IMR-90 (cell line): Measurements from ENCODE around the gene RET. TPM values are rescaled to one million over a fixed set of nuclear protein-coding genes. Genes with fewer than 3 reads are reported as not detected.

Experiments
- ATAC-seq: fragments of 200-7000 bp; cut with Tn5 transposase; 2 replicates; pipeline ENCODE4 v1.9.1; 2020; ENCODE audit warnings: low read depth, mild to moderate bottlenecking, moderate library complexity
- BruUV-seq: library from RNA; stranded (reverse); fragments of 400-500 nt; replicated peaks from 2 replicates; lab custom pipeline; 2021; lab: Mats Ljungman, UMichigan
- CTCF ChIA-PET: fragments of 300-600 bp; formaldehyde crosslinking; extraction: SDS; loops from one replicate; lab custom pipeline; 2021; ENCODE audit warnings: antibody characterized with exemption; lab: Yijun Ruan, JAX
- POLR2A ChIA-PET: fragments of 300-600 bp; sonication (Branson Sonifier 250); formaldehyde crosslinking; loops from one replicate; lab custom pipeline; 2022; ENCODE audit warnings: antibody characterized with exemption; ENCODE audit not compliant: unreplicated experiment; lab: Charles Lee
- DNase-seq: peaks from one replicate; pipeline ENCODE4 v3.0.0; 2013
- H2AFZ ChIP-seq: replicated peaks from 2 replicates; pipeline ENCODE3; 2013; ENCODE audit warnings: low read length, mild to moderate bottlenecking; ENCODE audit not compliant: poor library complexity
- H2AK5ac ChIP-seq: 2 replicates; pipeline ENCODE4 v1.6.1; 2013; ENCODE audit warnings: low read depth, low read length, inconsistent platforms
- H2AK9ac ChIP-seq: replicated peaks from 2 replicates; pipeline ENCODE3; 2013; ENCODE audit warnings: mild to moderate bottlenecking, low read depth, low read length, moderate library complexity; ENCODE audit not compliant: poor library complexity
- H2BK120ac ChIP-seq: 2 replicates; pipeline ENCODE4 v1.6.1; 2013; ENCODE audit warnings: low read depth, low read length, inconsistent platforms
- H2BK15ac ChIP-seq: 3 replicates; pipeline ENCODE4 v1.6.1; 2013; ENCODE audit warnings: low read depth, low read length, inconsistent platforms
- H2BK20ac ChIP-seq: 2 replicates; pipeline ENCODE4 v1.6.1; 2013; ENCODE audit warnings: low read depth, mild to moderate bottlenecking, inconsistent platforms, low read length, moderate library complexity
- H2BK5ac ChIP-seq: 2 replicates; pipeline ENCODE4 v1.6.1; 2013; ENCODE audit warnings: mild to moderate bottlenecking, low read depth, low read length, inconsistent platforms; ENCODE audit not compliant: poor library complexity, severe bottlenecking
- H3K14ac ChIP-seq: replicated peaks from 2 replicates; pipeline ENCODE4 v1.6.1; 2013; ENCODE audit warnings: low read depth, low read length, inconsistent platforms
- H3K18ac ChIP-seq: 2 replicates; pipeline ENCODE4 v1.6.1; 2013; ENCODE audit warnings: low read depth, low read length, control low read depth
- H3K23ac ChIP-seq: 2 replicates; pipeline ENCODE4 v1.6.1; 2013; ENCODE audit warnings: low read depth, low read length, inconsistent platforms
- H3K27ac ChIP-seq: 2 replicates; pipeline ENCODE4 v1.5.1; 2013; ENCODE audit warnings: mild to moderate bottlenecking, control low read depth, low read length; ENCODE audit not compliant: insufficient read depth
- H3K27me3 ChIP-seq: 2 replicates; pipeline ENCODE4 v1.6.1; 2013; ENCODE audit warnings: low read length; ENCODE audit not compliant: control insufficient read depth, insufficient read depth
- H3K36me3 ChIP-seq: 2 replicates; pipeline ENCODE4 v1.6.1; 2013; ENCODE audit warnings: low read length, mixed read lengths; ENCODE audit not compliant: control insufficient read depth, insufficient read depth
- H3K4ac ChIP-seq: 2 replicates; pipeline ENCODE4 v1.6.1; 2013; ENCODE audit warnings: low read depth, low read length, inconsistent platforms
- H3K4me1 ChIP-seq: 2 replicates; pipeline ENCODE4 v1.6.1; 2013; ENCODE audit warnings: low read length, mixed read lengths; ENCODE audit not compliant: control insufficient read depth, insufficient read depth
- H3K4me2 ChIP-seq: 2 replicates; pipeline ENCODE4 v1.6.1; 2013; ENCODE audit warnings: low read depth, mild to moderate bottlenecking, control low read depth, low read length, moderate library complexity
- H3K4me3 ChIP-seq: 2 replicates; pipeline ENCODE4 v1.5.1; 2013; ENCODE audit warnings: low read depth, mild to moderate bottlenecking, control low read depth, low read length, moderate library complexity; ENCODE audit not compliant: insufficient read depth
- H3K56ac ChIP-seq: 2 replicates; pipeline ENCODE4 v1.6.1; 2013; ENCODE audit warnings: low read length, inconsistent platforms; ENCODE audit not compliant: insufficient read depth; ENCODE audit errors: extremely low read depth
- H3K79me1 ChIP-seq, 2 experiments: 2 replicates each; pipeline ENCODE4 v1.6.1; 2013; ENCODE audit warnings: low read length in 2 of 2, inconsistent platforms in 1 of 2, low read depth in 1 of 2
- H3K9ac ChIP-seq: 2 replicates; pipeline ENCODE4 v1.6.1; 2013; ENCODE audit warnings: low read depth, low read length, control low read depth
- H3K9me1 ChIP-seq: 2 replicates; pipeline ENCODE4 v1.6.1; 2013; ENCODE audit warnings: low read length, inconsistent platforms; ENCODE audit not compliant: insufficient read depth
- H3K9me3 ChIP-seq: 2 replicates; pipeline ENCODE4 v1.6.1; 2013; ENCODE audit warnings: low read length; ENCODE audit not compliant: control insufficient read depth, insufficient read depth
- H4K20me1 ChIP-seq: 2 replicates; pipeline ENCODE4 v1.6.1; 2013; ENCODE audit warnings: low read length, inconsistent platforms; ENCODE audit not compliant: insufficient read depth
- H4K5ac ChIP-seq: 2 replicates; pipeline ENCODE4 v1.6.1; 2013; ENCODE audit warnings: mild to moderate bottlenecking, low read depth, low read length, control low read depth
- H4K8ac ChIP-seq, 2 experiments: 2 replicates each; pipeline ENCODE4 v1.6.1; 2013; ENCODE audit warnings: low read depth in 2 of 2, low read length in 2 of 2, control low read depth in 1 of 2, inconsistent platforms in 1 of 2
- H4K91ac ChIP-seq: 2 replicates; pipeline ENCODE4 v1.6.1; 2013; ENCODE audit warnings: low read depth, low read length, inconsistent platforms; ENCODE audit not compliant: insufficient read depth
- CHD1 ChIP-seq: IDR thresholded peaks from 2 replicates; pipeline ENCODE4 v1.6.1; 2012; ENCODE audit warnings: low read depth, low read length, improper control_type of control experiment
- FOS ChIP-seq: fragments of 150-350 bp; IDR thresholded peaks from 2 replicates; pipeline ENCODE4 v1.6.1; 2016; ENCODE audit warnings: low read depth, low read length
- MAFK ChIP-seq: IDR thresholded peaks from 2 replicates; pipeline ENCODE4 v1.6.1; 2012; ENCODE audit warnings: low read depth, low read length, improper control_type of control experiment
- RAD21 ChIP-seq: IDR thresholded peaks from 2 replicates; pipeline ENCODE4 v1.6.1; 2012; ENCODE audit warnings: low read length, improper control_type of control experiment
- RFX5 ChIP-seq: IDR thresholded peaks from 2 replicates; pipeline ENCODE4 v1.8.0; 2012; ENCODE audit warnings: low read depth, mild to moderate bottlenecking, low read length, moderate library complexity
- WGBS, 2 experiments: methylation state at CpG; one replicate each; pipeline versions ENCODE4 v1.1.5 to v1.1.7; 2013; ENCODE audit warnings: missing lambda C conversion rate in 2 of 2; ENCODE audit not compliant: insufficient read length in 1 of 2; ENCODE audit errors: extremely low coverage in 2 of 2; 5-methylcytosine and 5-hydroxymethylcytosine counted together
- dilution Hi-C: fragments of 300-500 bp; cut with HindIII; formaldehyde crosslinking; loops from one replicate; pipeline ENCODE4 v1.14.3; 2018; ENCODE audit warnings: low sequenced_read_pairs; ENCODE audit not compliant: unreplicated experiment
- in situ Hi-C: fragments of 300-500 bp; cut with MboI; formaldehyde crosslinking; loops from 3 replicates; pipeline ENCODE4 v1.14.3; 2019; ENCODE audit warnings: low sequenced_read_pairs, inconsistent platforms, mixed read lengths
- intact Hi-C: fragments of 100-400 bp; cut with micrococcal nuclease; formaldehyde crosslinking; loops from 2 replicates; pipeline ENCODE4 v1.10.0; 2022
- polyA plus RNA-seq, 3 experiments: library from polyadenylated mRNA; depleted of rRNA; stranded (reverse); fragments of >200 nt; gene quantifications; 2 replicates each; pipeline ENCODE4 v1.2.3, GENCODE V29; 2012; ENCODE audit warnings: low replicate concordance in 1 of 3
- total RNA-seq: library from RNA; depleted of rRNA; stranded (reverse); fragments of >200 nt; gene quantifications from 2 replicates; pipeline ENCODE4 v1.2.3, GENCODE V29; 2012
- TF ChIP-seq, protein P1 (sequence below): fragments of 150-350 bp; IDR thresholded peaks from 2 replicates; pipeline ENCODE4 v1.6.1; 2016; ENCODE audit warnings: low read depth, mild to moderate bottlenecking, low read length, moderate library complexity, borderline replicate concordance

RET gene
- total and polyA plus RNA-seq, 2 of the 4 experiments (the other 2 are of a cell fraction), result 0.10 to 0.18 TPM

GRCh38 chr10:43028143-43028542, 48.7 kb upstream of the RET start:
- DNase-seq, result no peak
- no peak for ATAC-seq
- POLR2A ChIA-PET, result no interaction called here
- Histone ChIP-seq H3K4me1 (no peaks in the 10 kb centered on the region), H3K4me2 (no peak overlapping the region), H2BK15ac (no peak overlapping the region), H4K91ac (no peak overlapping the region), H3K79me1 (no peaks in the 10 kb centered on the region), H3K27me3 (peaks cover 15% of the 10 kb centered on the region), H3K4ac (no peak overlapping the region), H3K14ac (no peak overlapping the region), H3K23ac (no peak overlapping the region), H3K27ac (no peak overlapping the region), H3K36me3 (no peaks in the 10 kb centered on the region), H3K56ac (no peak overlapping the region), H3K9me3 (no peaks in the 10 kb centered on the region), H3K4me3 (no peak overlapping the region), H3K9ac (no peak overlapping the region), H2AK9ac (no peak overlapping the region), H2BK120ac (no peak overlapping the region), H2AFZ (peak overlapping the region; percentile 32), H3K18ac (no peak overlapping the region), H2BK20ac (no peak overlapping the region), H3K9me1 (no peaks in the 10 kb centered on the region), H4K8ac (no peak overlapping the region), H2AK5ac (no peak overlapping the region), H4K20me1 (no peaks in the 10 kb centered on the region), H2BK5ac (no peak overlapping the region), H4K5ac (no peak overlapping the region)
- BruUV-seq, result no TSS peak
- TF ChIP-seq RAD21 (no peak), CHD1 (no peak), RFX5 (no peak), FOS (no peak), MAFK (no peak)
- TF ChIP-seq, protein P1, sequence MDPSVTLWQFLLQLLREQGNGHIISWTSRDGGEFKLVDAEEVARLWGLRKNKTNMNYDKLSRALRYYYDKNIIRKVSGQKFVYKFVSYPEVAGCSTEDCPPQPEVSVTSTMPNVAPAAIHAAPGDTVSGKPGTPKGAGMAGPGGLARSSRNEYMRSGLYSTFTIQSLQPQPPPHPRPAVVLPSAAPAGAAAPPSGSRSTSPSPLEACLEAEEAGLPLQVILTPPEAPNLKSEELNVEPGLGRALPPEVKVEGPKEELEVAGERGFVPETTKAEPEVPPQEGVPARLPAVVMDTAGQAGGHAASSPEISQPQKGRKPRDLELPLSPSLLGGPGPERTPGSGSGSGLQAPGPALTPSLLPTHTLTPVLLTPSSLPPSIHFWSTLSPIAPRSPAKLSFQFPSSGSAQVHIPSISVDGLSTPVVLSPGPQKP, result no peak
- in situ Hi-C loops (no loop called here), intact Hi-C loops (no loop called here), dilution Hi-C loops (no loop called here)
- 85% methylated on average over 2 of the region's 6 CpGs; no CpG with 5 or more reads in 1 of the 2 experiments for WGBS, 2 experiments
- CTCF ChIA-PET, result no interaction called here
